ENCODE data around the gene GNA14. TPM values are rescaled to one million over a fixed set of nuclear protein-coding genes. Genes with fewer than 3 reads are reported as not detected.

The GNA14 gene
- total RNA-seq, 2 experiments from 2014 or later: not detected

GRCh38 chr9:77429928-77430327, 218.2 kb downstream of the GNA14 start:
- ChIA-PET CTCF (ENCODE audit: unreplicated experiment) (no interaction called here), POLR2A (no interaction called here)
- Histone ChIP-seq H3K36me3 (ENCODE audit: insufficient read depth, low read length) (no peaks in the 10 kb centered on the region), H3K27ac (ENCODE audit: low read depth, low read length, poor library complexity, severe bottlenecking) (no peak overlapping the region), H3K4me2 (ENCODE audit: low read length) (no peak overlapping the region), H3K9me3 (ENCODE audit: low read length) (no peaks in the 10 kb centered on the region), H3K4me1 (ENCODE audit: insufficient read depth, low read length, poor library complexity, severe bottlenecking) (no peaks in the 10 kb centered on the region), H3K79me2 (ENCODE audit: insufficient read depth, low read depth, low read length) (no peaks in the 10 kb centered on the region), H3K9me2 (ENCODE audit: insufficient read depth, low read length) (no peaks in the 10 kb centered on the region), H4K20me1 (ENCODE audit: insufficient read depth, low read length) (no peaks in the 10 kb centered on the region), H2AFZ (ENCODE audit: low read length) (no peak overlapping the region), H3K4me3 (ENCODE audit: low read depth, low read length, poor library complexity, severe bottlenecking) (no peak overlapping the region)
- no TSS peak for BruUV-seq (replicated peaks)
- DNase-seq (ENCODE audit: low spot score): no peak
- TF ChIP-seq EZH2phosphoT487 (IDR thresholded peaks at IDR 0.05; ENCODE audit: borderline replicate concordance, low read depth, low read length) (no peak), CTCF (conservative IDR thresholded peaks at IDR 0.05; ENCODE audit: low read length) (no peak)
- intact Hi-C loops (cut with micrococcal nuclease; ENCODE audit: unreplicated experiment): no loop called here

- H4K20me1 ChIP-seq (ENCODE audit: insufficient read depth, low read length): no peaks in the 10 kb centered on the region
- intact Hi-C loops (cut with micrococcal nuclease; ENCODE audit: unreplicated experiment): no loop called here
- H3K27ac ChIP-seq (ENCODE audit: low read depth, low read length, poor library complexity, severe bottlenecking): no peak overlapping the region
- no peak overlapping the region for H2AFZ ChIP-seq (ENCODE audit: low read length)
- no peak overlapping the region for H3K4me3 ChIP-seq (ENCODE audit: low read depth, low read length, poor library complexity, severe bottlenecking)
- ChIA-PET POLR2A (interaction anchor here (0.7 kb wide), 2 partner anchors 265 to 1167 kb away, joined by 3 read pairs; no protein-coding TSS in a partner anchor), CTCF (ENCODE audit: unreplicated experiment) (no interaction called here)
- no peaks in the 10 kb centered on the region for H3K79me2 ChIP-seq (ENCODE audit: insufficient read depth, low read depth, low read length)
- no peaks in the 10 kb centered on the region for H3K4me1 ChIP-seq (ENCODE audit: insufficient read depth, low read length, poor library complexity, severe bottlenecking)
- H3K4me2 ChIP-seq (ENCODE audit: low read length): no peak overlapping the region
- TF ChIP-seq EZH2phosphoT487 (IDR thresholded peaks at IDR 0.05; ENCODE audit: borderline replicate concordance, low read depth, low read length) (no peak), CTCF (conservative IDR thresholded peaks at IDR 0.05; ENCODE audit: low read length) (no peak)
- no peaks in the 10 kb centered on the region for H3K36me3 ChIP-seq (ENCODE audit: insufficient read depth, low read length)
- no peak for DNase-seq (ENCODE audit: low spot score)
- BruUV-seq (replicated peaks): no TSS peak
- no peaks in the 10 kb centered on the region for H3K9me2 ChIP-seq (ENCODE audit: insufficient read depth, low read length)
- H3K9me3 ChIP-seq (ENCODE audit: low read length): no peaks in the 10 kb centered on the region
Measured at GRCh38 chr9:77427256-77427927, 220.7 kb downstream of the GNA14 start.

- intact Hi-C loops (cut with micrococcal nuclease; ENCODE audit: unreplicated experiment): no loop called here
- no TSS peak for BruUV-seq (replicated peaks)
- CTCF ChIA-PET (ENCODE audit: unreplicated experiment): no interaction called here
- Histone ChIP-seq H3K4me2 (ENCODE audit: low read length) (no peak overlapping the region), H3K27ac (ENCODE audit: low read depth, low read length, poor library complexity, severe bottlenecking) (no peak overlapping the region), H2AFZ (ENCODE audit: low read length) (no peak overlapping the region), H3K79me2 (ENCODE audit: insufficient read depth, low read depth, low read length) (no peaks in the 10 kb centered on the region), H4K20me1 (ENCODE audit: insufficient read depth, low read length) (no peaks in the 10 kb centered on the region), H3K9me2 (ENCODE audit: insufficient read depth, low read length) (no peaks in the 10 kb centered on the region), H3K4me3 (ENCODE audit: low read depth, low read length, poor library complexity, severe bottlenecking) (no peak overlapping the region), H3K9me3 (ENCODE audit: low read length) (no peaks in the 10 kb centered on the region), H3K36me3 (ENCODE audit: insufficient read depth, low read length) (no peaks in the 10 kb centered on the region), H3K4me1 (ENCODE audit: insufficient read depth, low read length, poor library complexity, severe bottlenecking) (no peaks in the 10 kb centered on the region)
- no peak for DNase-seq (ENCODE audit: low spot score)
- POLR2A ChIA-PET: interaction anchor here (0.6 kb wide), 1 partner anchor 146 kb away, joined by 5 read pairs; no protein-coding TSS in a partner anchor
- TF ChIP-seq EZH2phosphoT487 (IDR thresholded peaks at IDR 0.05; ENCODE audit: borderline replicate concordance, low read depth, low read length) (no peak), CTCF (conservative IDR thresholded peaks at IDR 0.05; ENCODE audit: low read length) (no peak)
Measured at GRCh38 chr9:77426712-77427111, 221.4 kb downstream of the GNA14 start.

Data from OCI-LY7 (cell line).